CD4-positive, alpha-beta T cell treated with Interleukin-17A for 1 hour (primary cell): Measurements from ENCODE around the gene DDI2.

Source experiments
- DNase-seq: peaks from one replicate; pipeline ENCODE4 v3.0.0-alpha.2; 2020

The DDI2 gene

GRCh38 chr1:15704526-15705183, 87.4 kb downstream of the DDI2 start:
- DNase-seq: no peak

- DNase-seq: no peak
Observed at GRCh38 chr1:15705184-15705566, 87.9 kb downstream of the DDI2 start.

GRCh38 chr1:15706751-15707150, 89.5 kb downstream of the DDI2 start:
- no peak for DNase-seq

GRCh38 chr1:15707239-15707925, 90.1 kb downstream of the DDI2 start:
- no peak for DNase-seq

GRCh38 chr1:15708486-15709137, 91.4 kb downstream of the DDI2 start:
- DNase-seq: no peak

GRCh38 chr1:15709226-15709625, 92.0 kb downstream of the DDI2 start:
- no peak for DNase-seq

GRCh38 chr1:15712168-15712567, 94.9 kb downstream of the DDI2 start:
- DNase-seq: no peak

GRCh38 chr1:15714406-15715136, 97.3 kb downstream of the DDI2 start:
- no peak for DNase-seq

GRCh38 chr1:15717418-15718125, 100.3 kb downstream of the DDI2 start:
- no peak for DNase-seq

GRCh38 chr1:15718199-15718601, 100.9 kb downstream of the DDI2 start:
- DNase-seq: no peak
